Small intestine (tissue), 7 donors: Measurements from ENCODE around the gene ROCK2. TPM values are rescaled to one million over a fixed set of nuclear protein-coding genes. Genes with fewer than 3 reads are reported as not detected.

Experiments used
- DNase-seq, 2 donors: peaks; one replicate each; pipeline versions ENCODE4 v3.0.0 to v3.0.0-alpha.2; 2013
- FAIRE-seq: peaks from 2 replicates; lab custom pipeline; 2012; peaks lifted over from hg19 to GRCh38; lab: Jason Lieb, UNC
- H3K27ac ChIP-seq, 3 donors: one replicate each; pipeline ENCODE4 v1.5.1; 2013; ENCODE audit warnings: low read length in 2 of 3, mild to moderate bottlenecking in 2 of 3, control low read depth in 1 of 3, inconsistent platforms in 1 of 3, low read depth in 1 of 3, moderate library complexity in 1 of 3
- H3K27me3 ChIP-seq, 3 donors: one replicate each; pipeline ENCODE4 v1.6.1; 2013; ENCODE audit warnings: low read length in 3 of 3, inconsistent platforms in 1 of 3; ENCODE audit not compliant: control insufficient read depth in 3 of 3, insufficient read depth in 3 of 3
- H3K36me3 ChIP-seq, 3 donors: one replicate each; pipeline ENCODE4 v1.6.1; 2013; ENCODE audit warnings: low read length in 3 of 3, inconsistent platforms in 1 of 3, low read depth in 1 of 3, mild to moderate bottlenecking in 1 of 3, moderate library complexity in 1 of 3; ENCODE audit not compliant: control insufficient read depth in 3 of 3, insufficient read depth in 2 of 3
- H3K4me1 ChIP-seq, 3 donors: one replicate each; pipeline ENCODE4 v1.6.1; 2013; ENCODE audit warnings: low read length in 2 of 3, inconsistent platforms in 1 of 3, low read depth in 1 of 3, mild to moderate bottlenecking in 1 of 3, moderate library complexity in 1 of 3; ENCODE audit not compliant: control insufficient read depth in 3 of 3, insufficient read depth in 2 of 3
- H3K4me3 ChIP-seq, 3 donors: one replicate each; pipeline ENCODE4 v1.5.1; 2013; ENCODE audit warnings: low read length in 3 of 3, control low read depth in 1 of 3, inconsistent platforms in 1 of 3, low read depth in 1 of 3, mild to moderate bottlenecking in 1 of 3, moderate library complexity in 1 of 3
- H3K9me3 ChIP-seq, 2 donors: one replicate each; pipeline ENCODE4 v1.6.1; 2013; ENCODE audit warnings: low read depth in 1 of 2, low read length in 1 of 2; ENCODE audit not compliant: control insufficient read depth in 2 of 2, insufficient read depth in 1 of 2
- WGBS, 3 donors: extraction: QIAGEN DNeasy Blood & Tissue Kit; methylation state at CpG; one replicate each; pipeline ENCODE4 v1.1.7; 2013; 5-methylcytosine and 5-hydroxymethylcytosine counted together
- polyA plus RNA-seq, 4 donors: library from polyadenylated mRNA; stranded (reverse) in 3 of 4; unstranded in 1 of 4; fragments of 200-250 nt in 3 of 4; fragments of 120-200 nt in 1 of 4; gene quantifications; one replicate each; pipeline versions ENCODE4 v1.2.1 to v1.2.3, GENCODE V29; 2013
- donor health status: healthy with polysubstance abuse.
- donor health status: control.
- donor health status: control.
- donor health status: Bipolar disorder and iron deficiency.
- donor health status: healthy.

The ROCK2 gene
- polyA plus RNA-seq, 4 donors, result 12.0 to 53.2 (median 16.0) TPM

GRCh38 chr2:11375025-11375688, 30.7 kb upstream of the ROCK2 start:
- H3K4me3 ChIP-seq, result no peak overlapping the region

GRCh38 chr2:11373096-11373495, 28.7 kb upstream of the ROCK2 start:
- Histone ChIP-seq H3K4me3 (no peak overlapping the region), H3K27me3 (no peaks in the 10 kb centered on the region), H3K4me1 (peaks cover 5 to 75% (median 23%) of the 10 kb centered on the region in 3 donors), H3K9me3 (peaks cover 0 to 4% of the 10 kb centered on the region in 2 donors), H3K27ac (peak overlapping the region in 1 of 3 donors; percentile 9), H3K36me3 (no peaks in the 10 kb centered on the region)
- FAIRE-seq (no peak), DNase-seq (no peak)
- 69 to 83% (median 71%) methylated on average over 4 of the region's 4 CpGs for WGBS, 3 donors

More at GRCh38 chr2:11375025-11375688, 30.7 kb upstream of the ROCK2 start:
- DNase-seq, result no peak
- H3K27me3 ChIP-seq, result no peaks in the 10 kb centered on the region
- H3K27ac ChIP-seq, result peak overlapping the region; percentile 87 to 88 (median 87)
- H3K4me1 ChIP-seq, result peaks cover 11 to 66% (median 20%) of the 10 kb centered on the region in 3 donors
- 45 to 60% (median 53%) methylated on average over 15 of the region's 15 CpGs for WGBS, 3 donors
- FAIRE-seq, result no peak
- H3K9me3 ChIP-seq, result peaks cover 0 to 3% of the 10 kb centered on the region in 2 donors
- H3K36me3 ChIP-seq, result no peaks in the 10 kb centered on the region

GRCh38 chr2:11371092-11371937, 26.9 kb upstream of the ROCK2 start:
- DNase-seq, result peak in 1 of 2 donors; percentile 68
- H3K27me3 ChIP-seq, result no peaks in the 10 kb centered on the region
- H3K4me1 ChIP-seq, result peaks cover 7 to 78% (median 23%) of the 10 kb centered on the region in 3 donors
- H3K27ac ChIP-seq, result peak overlapping the region; percentile 38 to 94 (median 72)
- no peak for FAIRE-seq
- WGBS, 3 donors, result 55 to 80% (median 59%) methylated on average over 17 of the region's 17 CpGs
- no peaks in the 10 kb centered on the region for H3K36me3 ChIP-seq
- peaks cover 0 to 4% of the 10 kb centered on the region in 2 donors for H3K9me3 ChIP-seq
- peak overlapping the region in 1 of 3 donors; percentile 24 for H3K4me3 ChIP-seq

- Histone ChIP-seq H3K4me1 (peaks cover 7 to 75% (median 20%) of the 10 kb centered on the region in 3 donors), H3K27me3 (no peaks in the 10 kb centered on the region), H3K27ac (peak overlapping the region; percentile 38 to 94 (median 72)), H3K9me3 (peaks cover 0 to 4% of the 10 kb centered on the region in 2 donors), H3K4me3 (no peak overlapping the region), H3K36me3 (no peaks in the 10 kb centered on the region)
- FAIRE-seq, result no peak
- 22 to 68% (median 43%) methylated on average over 10 of the region's 10 CpGs for WGBS, 3 donors
- DNase-seq, result peak; percentile 98 to 100
Measured at GRCh38 chr2:11370377-11371091, 26.1 kb upstream of the ROCK2 start.

- 41 to 71% (median 68%) methylated on average over 10 of the region's 10 CpGs for WGBS, 3 donors
- no peak overlapping the region for H3K4me3 ChIP-seq
- FAIRE-seq (no peak), DNase-seq (no peak)
- no peaks in the 10 kb centered on the region for H3K36me3 ChIP-seq
- H3K4me1 ChIP-seq, result peaks cover 3 to 62% (median 12%) of the 10 kb centered on the region in 3 donors
- no peaks in the 10 kb centered on the region for H3K27me3 ChIP-seq
- H3K27ac ChIP-seq, result peak overlapping the region in 2 of 3 donors; percentile 7 to 40
- peaks cover 0 to 4% of the 10 kb centered on the region in 2 donors for H3K9me3 ChIP-seq
Measured at GRCh38 chr2:11368059-11368572, 23.7 kb upstream of the ROCK2 start.

- Histone ChIP-seq H3K27ac (peak overlapping the region in 1 of 3 donors; percentile 7), H3K4me1 (peaks cover 3 to 58% (median 10%) of the 10 kb centered on the region in 3 donors), H3K9me3 (peaks cover 0 to 4% of the 10 kb centered on the region in 2 donors), H3K4me3 (no peak overlapping the region), H3K36me3 (no peaks in the 10 kb centered on the region), H3K27me3 (no peaks in the 10 kb centered on the region)
- DNase-seq, result no peak
- WGBS, 3 donors, result 72 to 76% (median 73%) methylated on average over 1 of the region's 1 CpG
- no peak for FAIRE-seq
Measured at GRCh38 chr2:11367170-11367730, 22.8 kb upstream of the ROCK2 start.

- peaks cover 0 to 4% of the 10 kb centered on the region in 2 donors for H3K9me3 ChIP-seq
- FAIRE-seq (no peak), DNase-seq (peak in 1 of 2 donors; percentile 54)
- no peaks in the 10 kb centered on the region for H3K27me3 ChIP-seq
- no peak overlapping the region for H3K27ac ChIP-seq
- H3K4me1 ChIP-seq, result peaks cover 3 to 48% (median 5%) of the 10 kb centered on the region in 3 donors
- H3K36me3 ChIP-seq, result no peaks in the 10 kb centered on the region
- 56 to 83% (median 66%) methylated on average over 5 of the region's 5 CpGs for WGBS, 3 donors
- H3K4me3 ChIP-seq, result no peak overlapping the region
Measured at GRCh38 chr2:11366326-11366741, 21.9 kb upstream of the ROCK2 start.
